GM12892 (cell line): ENCODE measurements around the gene EYS.

Source experiments
- POLR2A ChIP-seq: IDR thresholded peaks from 2 replicates; pipeline ENCODE4 v1.6.1; 2011; ENCODE audit warnings: low read depth, low read length, control low read depth
- POLR2AphosphoS5 ChIP-seq: IDR thresholded peaks from 2 replicates; pipeline ENCODE4 v1.6.1; 2011; ENCODE audit warnings: low read depth, low read length, control low read depth
- TAF1 ChIP-seq: IDR thresholded peaks from 2 replicates; pipeline ENCODE4 v1.6.1; 2011; ENCODE audit warnings: low read depth, mild to moderate bottlenecking, control low read depth, low read length, borderline replicate concordance

DNA sequence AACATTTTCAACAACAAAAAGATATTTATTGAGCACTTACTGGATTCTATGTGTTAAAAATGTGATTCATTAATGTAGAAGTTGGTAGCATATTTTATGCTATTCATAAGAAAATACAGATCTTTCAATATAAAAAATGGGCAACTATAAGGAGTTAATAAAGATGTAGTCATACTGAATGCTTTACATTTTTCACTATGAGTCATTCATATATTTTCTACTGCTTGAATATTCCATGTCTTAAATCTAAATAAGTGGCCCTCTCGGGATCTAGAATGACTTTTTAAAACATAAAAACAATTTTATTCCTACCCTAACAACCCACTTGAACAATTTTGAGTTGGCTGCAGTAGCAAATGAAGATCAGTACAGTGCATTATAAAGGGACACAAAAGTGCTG is 1709.3 kb downstream of the EYS start:
- no peak for TF ChIP-seq POLR2A
- no peak for TF ChIP-seq POLR2AphosphoS5
- TF ChIP-seq TAF1: no peak
